SU-DHL-6 (cell line): ENCODE data around the gene CGAS.

ENCODE experiments used
- H2AFZ ChIP-seq: fragments of 200-600 bp; sonication (generic); 2 replicates; pipeline ENCODE4 v1.6.1; 2014; ENCODE audit warnings: low read depth, mild to moderate bottlenecking, moderate library complexity, mixed read lengths, antibody characterized with exemption, low read length; ENCODE audit not compliant: severe bottlenecking
- H3F3A ChIP-seq: fragments of 200-600 bp; shearing (Covaris generic); 2 replicates; pipeline ENCODE4 v1.6.0; 2016; ENCODE audit warnings: antibody characterized with exemption, mild to moderate bottlenecking; ENCODE audit not compliant: insufficient read depth
- H3K27ac ChIP-seq: fragments of 200-600 bp; sonication (generic); 2 replicates; pipeline ENCODE4 v1.5.1; 2016; ENCODE audit warnings: low read depth, mild to moderate bottlenecking, low read length, moderate library complexity, mixed read lengths
- H3K27me3 ChIP-seq: fragments of 200-600 bp; sonication (generic), shearing (Covaris generic); 2 replicates; pipeline ENCODE4 v1.6.0; 2014; ENCODE audit warnings: mild to moderate bottlenecking, low read length
- H3K36me3 ChIP-seq: fragments of 200-600 bp; sonication (generic); 2 replicates; pipeline ENCODE4 v1.6.1; 2014; ENCODE audit warnings: mild to moderate bottlenecking, low read length, mixed read lengths
- H3K4me2 ChIP-seq: fragments of 300-600, 200-600 bp; shearing (Covaris generic), sonication (generic); 2 replicates; pipeline ENCODE4 v1.6.0; 2014; ENCODE audit warnings: low read length, low read depth, mild to moderate bottlenecking; ENCODE audit not compliant: poor library complexity, severe bottlenecking
- H3K4me3 ChIP-seq: fragments of 200-600 bp; sonication (generic); 2 replicates; pipeline ENCODE4 v1.5.1; 2014; ENCODE audit warnings: antibody characterized with exemption, low read length, mild to moderate bottlenecking, mixed read lengths; ENCODE audit not compliant: insufficient read depth, poor library complexity, severe bottlenecking
- H3K79me2 ChIP-seq: fragments of 200-600 bp; sonication (generic); 2 replicates; pipeline ENCODE4 v1.6.1; 2014; ENCODE audit warnings: mild to moderate bottlenecking, low read length, moderate library complexity; ENCODE audit not compliant: insufficient read depth
- H3K9ac ChIP-seq: fragments of 200-600 bp; sonication (generic); 2 replicates; pipeline ENCODE4 v1.7.0; 2014; ENCODE audit warnings: mild to moderate bottlenecking, low read length
- H3K9me2 ChIP-seq: fragments of 200-600 bp; sonication (generic); replicated peaks from 2 replicates; pipeline ENCODE4 v1.6.1; 2014; ENCODE audit warnings: low read length; ENCODE audit not compliant: insufficient read depth
- H3K9me3 ChIP-seq: fragments of 200-600 bp; sonication (generic); 2 replicates; pipeline ENCODE4 v1.6.1; 2014; ENCODE audit warnings: low read length, mixed read lengths; ENCODE audit not compliant: insufficient read depth
- H4K20me1 ChIP-seq: fragments of 200-600 bp; sonication (generic); 2 replicates; pipeline ENCODE4 v1.6.1; 2014; ENCODE audit warnings: low read depth, mild to moderate bottlenecking, antibody characterized with exemption, low read length, moderate library complexity, mixed read lengths
- CTCF ChIP-seq: fragments of 200-600 bp; sonication (generic); IDR thresholded peaks from one replicate; pipeline ENCODE4 v1.5.1; 2017; ENCODE audit warnings: antibody characterized with exemption, mild to moderate bottlenecking, low read length, moderate library complexity; ENCODE audit not compliant: insufficient read depth, poor library complexity, severe bottlenecking
- EZH2phosphoT487 ChIP-seq: fragments of 200-600 bp; sonication (generic), shearing (Covaris generic); conservative IDR thresholded peaks from 2 replicates; pipeline ENCODE4 v1.6.1; 2018; ENCODE audit warnings: mild to moderate bottlenecking, antibody characterized with exemption, low read length, moderate library complexity, mixed read lengths

The CGAS gene

GRCh38 chr6:73451223-73452106, 632 bp downstream of the CGAS start:
- no peak overlapping the region for H3K4me3 ChIP-seq
- H3K79me2 ChIP-seq: no peaks in the 10 kb centered on the region
- no peaks in the 10 kb centered on the region for H3K9me3 ChIP-seq
- no peak overlapping the region for H3K27ac ChIP-seq
- H3K27me3 ChIP-seq: no peaks in the 10 kb centered on the region
- H3F3A ChIP-seq: no peaks in the 10 kb centered on the region
- H4K20me1 ChIP-seq: no peaks in the 10 kb centered on the region
- no peaks in the 10 kb centered on the region for H3K36me3 ChIP-seq
- TF ChIP-seq EZH2phosphoT487 (no peak), CTCF (no peak)
- no peak overlapping the region for H3K9ac ChIP-seq
- H3K9me2 ChIP-seq: no peaks in the 10 kb centered on the region
- H2AFZ ChIP-seq: peak overlapping the region; percentile 48
- peak overlapping the region; percentile 20 for H3K4me2 ChIP-seq

- Histone ChIP-seq H3K9me3 (no peaks in the 10 kb centered on the region), H3K27me3 (no peaks in the 10 kb centered on the region), H2AFZ (no peak overlapping the region), H3K4me2 (no peak overlapping the region), H3K4me3 (no peak overlapping the region), H3K27ac (no peak overlapping the region), H3K9me2 (no peaks in the 10 kb centered on the region), H3F3A (no peaks in the 10 kb centered on the region), H3K9ac (no peak overlapping the region), H4K20me1 (no peaks in the 10 kb centered on the region), H3K79me2 (no peaks in the 10 kb centered on the region), H3K36me3 (no peaks in the 10 kb centered on the region)
- no peak for TF ChIP-seq CTCF
Measured at GRCh38 chr6:73443555-73443954, 8.5 kb downstream of the CGAS start.

GRCh38 chr6:73435236-73435635, 16.9 kb downstream of the CGAS start:
- TF ChIP-seq CTCF (no peak), EZH2phosphoT487 (no peak)
- Histone ChIP-seq H3K9ac (no peak overlapping the region), H3F3A (no peaks in the 10 kb centered on the region), H3K36me3 (no peaks in the 10 kb centered on the region), H2AFZ (no peak overlapping the region), H3K9me3 (no peaks in the 10 kb centered on the region), H3K27me3 (no peaks in the 10 kb centered on the region), H3K9me2 (no peaks in the 10 kb centered on the region), H3K4me3 (no peak overlapping the region), H3K79me2 (no peaks in the 10 kb centered on the region), H4K20me1 (no peaks in the 10 kb centered on the region), H3K4me2 (no peak overlapping the region), H3K27ac (no peak overlapping the region)
